Spleen (tissue), 11 donors: Measurements from ENCODE around the gene SLC10A2. TPM values are rescaled to one million over a fixed set of nuclear protein-coding genes. Genes with fewer than 3 reads are reported as not detected.
"Not testable (repeated sequence)": the region's sequence is repeated elsewhere in the genome, so short reads cannot be mapped to it uniquely, and the experiment has no call there.

Experiments used
- DNase-seq: peaks from one replicate; pipeline ENCODE4 v3.0.0-alpha.2; 2020
- H3K27ac ChIP-seq, 8 donors: fragments of 200-600 bp; sonication (generic) in 7 of 8; 1 replicate in 4 of 8; 2 replicates in 4 of 8; pipeline versions ENCODE4 v1.5.0 to v1.8.0; 2016 to 2021; ENCODE audit warnings: inconsistent platforms in 4 of 8, mild to moderate bottlenecking in 4 of 8, moderate library complexity in 1 of 8
- H3K27me3 ChIP-seq, 7 donors: fragments of 200-600 bp; sonication (generic) in 6 of 7; replicated peaks in 1 of 7; 1 replicate in 4 of 7; 2 replicates in 3 of 7; pipeline versions ENCODE4 v1.5.0 to v1.8.0; 2016 to 2021; ENCODE audit warnings: inconsistent platforms in 3 of 7, mild to moderate bottlenecking in 1 of 7
- H3K36me3 ChIP-seq, 6 donors: fragments of 200-600 bp; sonication (generic) in 5 of 6; 1 replicate in 4 of 6; 2 replicates in 2 of 6; pipeline versions ENCODE4 v1.5.0 to v1.8.0; 2016 to 2021; ENCODE audit warnings: inconsistent platforms in 2 of 6
- H3K4me1 ChIP-seq, 6 donors: fragments of 200-600 bp; sonication (generic) in 5 of 6; 1 replicate in 3 of 6; 2 replicates in 3 of 6; pipeline versions ENCODE4 v1.5.0 to v1.8.0; 2016 to 2021; ENCODE audit warnings: inconsistent platforms in 3 of 6
- H3K4me3 ChIP-seq, 8 donors: fragments of 200-600 bp; sonication (generic) in 7 of 8; 1 replicate in 4 of 8; 2 replicates in 4 of 8; pipeline versions ENCODE4 v1.5.0 to v1.8.0; 2016 to 2021; ENCODE audit warnings: inconsistent platforms in 4 of 8, mild to moderate bottlenecking in 4 of 8, moderate library complexity in 2 of 8
- H3K9me3 ChIP-seq, 8 donors: fragments of 200-600 bp; sonication (generic) in 7 of 8; 1 replicate in 4 of 8; 2 replicates in 4 of 8; pipeline versions ENCODE4 v1.5.0 to v1.8.0; 2016 to 2021; ENCODE audit warnings: inconsistent platforms in 4 of 8
- POLR2A ChIP-seq, 3 donors: fragments of 450-650 bp; IDR thresholded peaks; one replicate each; pipeline ENCODE4 v1.5.1; 2017; ENCODE audit warnings: antibody characterized with exemption in 3 of 3, mild to moderate bottlenecking in 1 of 3
- POLR2AphosphoS5 ChIP-seq, 3 donors: sonication (generic); formaldehyde crosslinking; IDR thresholded peaks; one replicate each; pipeline ENCODE4 v1.5.1; 2017; ENCODE audit warnings: antibody characterized with exemption in 3 of 3
- WGBS, 5 donors: extraction: QIAGEN DNeasy Blood & Tissue Kit in 3 of 5; methylation state at CpG; one replicate each; pipeline versions ENCODE4 v1.1.5 to v1.1.7; 2013 to 2018; 5-methylcytosine and 5-hydroxymethylcytosine counted together
- intact Hi-C: fragments of 100-400 bp; cut with DNase I; formaldehyde crosslinking; loops from one replicate; pipeline ENCODE4 v1.15.0; 2023; ENCODE audit warnings: low total_unique reads
- polyA plus RNA-seq, 3 donors: library from polyadenylated mRNA; stranded (reverse); fragments of 200-250 nt; gene quantifications; one replicate each; pipeline ENCODE4 v1.2.1, GENCODE V29; 2013
- total RNA-seq, 7 donors: library from RNA; depleted of rRNA in 3 of 7; stranded (reverse); fragments of >200 nt in 3 of 7; fragmentation: NEBNext Ultra II Directional in 4 of 7; extraction: Animal tissue kit (Norgen Biotek cat#: 25700) in 4 of 7; gene quantifications; one replicate each; pipeline versions ENCODE4 v1.1.0 to v1.2.1, GENCODE V29; 2016 to 2021
- TF ChIP-seq, protein P1 (sequence below), 11 experiments: fragments of 200-600 bp in 7 of 11; fragments of 450-650 bp in 4 of 11; sonication (generic) in 4 of 11; IDR thresholded peaks in 8 of 11; conservative IDR thresholded peaks in 3 of 11; 1 replicate in 7 of 11; 2 replicates in 4 of 11; pipeline versions ENCODE4 v1.4.0 to v1.8.0; 2016 to 2021; ENCODE audit warnings: antibody characterized with exemption in 11 of 11, inconsistent platforms in 4 of 11, mild to moderate bottlenecking in 1 of 11
- donor health status: healthy with polysubstance abuse.
- donor health status: DM: no; HTN: no; CAD: no; lungs with moderate emphysema.
- donor health status: DM: no; HTN: no; CAD: no.
- donor health status: Bipolar disorder and iron deficiency.
- donor health status: healthy.
- donor health status: DM: no; HTN: no; CAD: no.
- donor health status: DM: yes; HTN: yes; CAD: no.

SLC10A2 gene
- total and polyA plus RNA-seq, 10 donors: not detected

DNA sequence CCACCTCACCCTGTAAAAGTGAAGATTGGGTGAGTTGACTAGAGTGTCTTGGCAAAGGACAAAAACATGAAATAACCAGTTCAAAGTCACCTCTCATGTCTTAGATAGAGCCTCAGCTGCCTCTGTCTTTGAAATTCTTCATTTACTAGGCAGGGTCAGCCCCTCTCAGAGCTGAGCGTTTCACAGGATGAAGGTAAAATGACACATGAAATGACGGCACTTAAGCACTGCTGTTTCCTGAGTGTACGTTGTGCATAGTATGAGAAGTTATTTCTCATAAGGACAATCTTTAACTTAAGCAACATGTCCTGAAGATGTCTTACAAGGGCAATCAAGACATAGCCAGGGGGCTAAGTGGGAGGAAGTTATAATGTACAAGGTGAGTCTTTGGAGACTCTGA lies 32.3 kb upstream of the SLC10A2 start:
- 41 to 58% (median 47%) methylated on average over 3 of the region's 3 CpGs for WGBS, 5 donors
- no peak overlapping the region for H3K27ac ChIP-seq
- TF ChIP-seq, protein P1, sequence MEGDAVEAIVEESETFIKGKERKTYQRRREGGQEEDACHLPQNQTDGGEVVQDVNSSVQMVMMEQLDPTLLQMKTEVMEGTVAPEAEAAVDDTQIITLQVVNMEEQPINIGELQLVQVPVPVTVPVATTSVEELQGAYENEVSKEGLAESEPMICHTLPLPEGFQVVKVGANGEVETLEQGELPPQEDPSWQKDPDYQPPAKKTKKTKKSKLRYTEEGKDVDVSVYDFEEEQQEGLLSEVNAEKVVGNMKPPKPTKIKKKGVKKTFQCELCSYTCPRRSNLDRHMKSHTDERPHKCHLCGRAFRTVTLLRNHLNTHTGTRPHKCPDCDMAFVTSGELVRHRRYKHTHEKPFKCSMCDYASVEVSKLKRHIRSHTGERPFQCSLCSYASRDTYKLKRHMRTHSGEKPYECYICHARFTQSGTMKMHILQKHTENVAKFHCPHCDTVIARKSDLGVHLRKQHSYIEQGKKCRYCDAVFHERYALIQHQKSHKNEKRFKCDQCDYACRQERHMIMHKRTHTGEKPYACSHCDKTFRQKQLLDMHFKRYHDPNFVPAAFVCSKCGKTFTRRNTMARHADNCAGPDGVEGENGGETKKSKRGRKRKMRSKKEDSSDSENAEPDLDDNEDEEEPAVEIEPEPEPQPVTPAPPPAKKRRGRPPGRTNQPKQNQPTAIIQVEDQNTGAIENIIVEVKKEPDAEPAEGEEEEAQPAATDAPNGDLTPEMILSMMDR (IDR thresholded peaks at IDR 0.05 in 8 of 11, conservative IDR thresholded peaks at IDR 0.05 in 3 of 11): no peak
- TF ChIP-seq POLR2AphosphoS5 (IDR thresholded peaks at IDR 0.05): no peak
- TF ChIP-seq POLR2A (IDR thresholded peaks at IDR 0.05): no peak
- intact Hi-C loops: no loop called here
- no peak overlapping the region for H3K4me3 ChIP-seq
- no peaks in the 10 kb centered on the region for H3K4me1 ChIP-seq
- H3K36me3 ChIP-seq: no peaks in the 10 kb centered on the region
- DNase-seq: no peak
- H3K9me3 ChIP-seq: peaks cover 0 to 12% (median 9%) of the 10 kb centered on the region in 8 donors
- no peaks in the 10 kb centered on the region for H3K27me3 ChIP-seq

DNA sequence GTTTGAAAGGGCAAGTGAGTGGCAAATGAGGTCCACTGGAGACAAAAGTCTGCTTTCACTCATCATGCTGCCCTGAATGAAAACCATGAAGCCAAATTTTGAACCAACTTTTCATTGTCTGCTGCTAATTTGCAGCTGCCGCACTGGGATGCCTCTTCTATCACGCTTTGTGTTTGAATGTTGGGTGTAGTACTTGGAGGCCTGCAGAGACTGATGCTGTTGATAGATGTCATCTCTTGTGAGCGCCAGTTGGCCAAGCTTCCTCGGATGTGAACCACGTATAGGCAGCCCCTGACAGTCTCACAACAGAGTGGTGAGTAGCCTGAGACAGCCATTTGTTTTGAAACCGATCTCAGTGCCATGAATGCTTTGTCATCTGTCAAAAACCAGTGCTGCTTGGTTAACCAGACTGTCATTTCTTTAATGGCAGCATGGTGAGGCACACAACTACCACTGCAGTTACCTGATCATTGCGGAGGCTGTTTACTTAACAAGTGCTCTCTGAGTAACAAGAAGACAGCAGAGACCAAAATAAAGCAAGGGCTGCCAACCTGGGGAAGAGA lies 31.2 kb upstream of the SLC10A2 start:
- no peak overlapping the region for H3K4me3 ChIP-seq
- intact Hi-C loops: no loop called here
- H3K27ac ChIP-seq: no peak overlapping the region
- TF ChIP-seq POLR2A (IDR thresholded peaks at IDR 0.05): no peak
- TF ChIP-seq, protein P1 (IDR thresholded peaks at IDR 0.05 in 8 of 11, conservative IDR thresholded peaks at IDR 0.05 in 3 of 11): no peak
- no peak for TF ChIP-seq POLR2AphosphoS5 (IDR thresholded peaks at IDR 0.05)
- H3K27me3 ChIP-seq: no peaks in the 10 kb centered on the region
- no peaks in the 10 kb centered on the region for H3K4me1 ChIP-seq
- H3K36me3 ChIP-seq: no peaks in the 10 kb centered on the region
- H3K9me3 ChIP-seq: peaks cover 0 to 23% (median 19%) of the 10 kb centered on the region in 8 donors
- 87 to 95% (median 89%) methylated on average over 7 of the region's 7 CpGs for WGBS, 5 donors
- DNase-seq: no peak

DNA sequence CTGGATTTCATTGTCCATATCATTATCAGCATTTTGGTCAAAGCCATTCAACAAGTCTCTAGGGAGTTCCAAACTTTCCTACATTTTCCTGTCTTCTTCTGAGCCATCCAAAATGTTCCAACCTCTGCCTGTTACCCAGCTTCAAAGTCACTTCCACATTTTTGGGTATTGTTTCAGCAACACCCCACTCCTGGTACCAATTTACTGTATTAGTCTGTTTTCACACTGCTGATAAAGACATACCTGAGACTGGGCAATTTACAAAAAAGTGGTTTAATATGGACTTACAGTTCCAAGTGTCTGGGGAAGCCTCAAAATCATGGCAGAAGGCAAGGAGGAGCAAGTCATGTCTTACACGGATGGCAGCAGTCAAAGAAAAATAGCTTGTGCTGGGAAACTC lies 27.4 kb upstream of the SLC10A2 start:
- H3K27me3 ChIP-seq, H3K4me3 ChIP-seq, H3K4me1 ChIP-seq, DNase-seq, intact Hi-C loops, H3K27ac ChIP-seq, H3K36me3 ChIP-seq: not testable (repeated sequence)
- H3K9me3 ChIP-seq: peaks cover 0 to 47% (median 36%) of the 10 kb centered on the region in 8 donors
- WGBS, 5 donors: 86 to 100% (median 87%) methylated on average over 1 of the region's 1 CpG

DNA sequence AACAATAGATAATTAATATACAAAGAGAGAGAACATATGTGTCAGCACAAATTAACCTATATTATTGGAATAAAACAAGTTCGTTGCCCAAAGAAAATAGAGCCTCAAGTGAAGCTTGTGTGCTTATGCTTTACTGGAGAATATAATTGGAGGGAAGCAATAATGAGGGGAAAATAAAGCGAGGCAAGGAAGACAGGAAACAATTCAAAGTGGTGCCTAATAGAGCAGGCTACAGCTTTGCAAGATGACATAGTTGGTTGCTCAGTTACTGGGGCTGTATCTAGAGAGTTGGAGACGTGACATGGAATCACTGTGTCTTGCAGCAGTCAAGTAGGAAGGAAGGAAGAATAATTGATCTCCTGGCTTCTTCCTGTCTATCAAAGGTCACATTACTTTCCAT lies 21.1 kb upstream of the SLC10A2 start:
- TF ChIP-seq POLR2A (IDR thresholded peaks at IDR 0.05): no peak
- 60 to 73% (median 66%) methylated on average over 3 of the region's 3 CpGs for WGBS, 5 donors
- H3K4me1 ChIP-seq: no peaks in the 10 kb centered on the region

DNA sequence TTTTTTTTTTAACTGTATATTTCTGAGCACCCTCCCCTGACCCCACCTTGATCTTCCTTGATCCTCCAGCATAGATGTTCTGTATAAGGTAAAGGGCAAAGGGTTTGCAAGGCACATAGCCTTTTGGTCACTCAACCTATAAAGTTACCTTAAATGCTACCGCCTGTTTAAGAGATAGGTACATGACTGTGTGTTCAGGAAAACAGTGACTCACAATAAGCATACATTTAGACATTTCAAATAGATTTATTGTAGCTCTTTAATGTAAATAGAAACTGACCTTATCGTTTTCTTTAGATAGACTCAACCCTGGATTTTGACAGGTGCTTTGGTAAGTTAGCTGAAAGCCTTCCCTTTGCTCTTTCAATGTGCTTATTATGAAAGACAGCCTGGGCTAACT lies 15.2 kb upstream of the SLC10A2 start:
- WGBS, 5 donors: 52 to 73% (median 63%) methylated on average over 2 of the region's 2 CpGs
- no peak for TF ChIP-seq POLR2AphosphoS5 (IDR thresholded peaks at IDR 0.05)
- TF ChIP-seq, protein P1 (IDR thresholded peaks at IDR 0.05 in 8 of 11, conservative IDR thresholded peaks at IDR 0.05 in 3 of 11): no peak
- TF ChIP-seq POLR2A (IDR thresholded peaks at IDR 0.05): no peak
- Histone ChIP-seq H3K4me1 (no peaks in the 10 kb centered on the region), H3K9me3 (no peaks in the 10 kb centered on the region), H3K36me3 (no peaks in the 10 kb centered on the region), H3K27me3 (no peaks in the 10 kb centered on the region), H3K27ac (no peak overlapping the region), H3K4me3 (no peak overlapping the region)
- intact Hi-C loops: no loop called here
- DNase-seq: no peak

More for the DNA sequence above, 21.1 kb upstream of the SLC10A2 start:
- no peak for DNase-seq
- intact Hi-C loops: no loop called here
- H3K4me3 ChIP-seq: no peak overlapping the region
- no peaks in the 10 kb centered on the region for H3K36me3 ChIP-seq
- no peak overlapping the region for H3K27ac ChIP-seq
- no peaks in the 10 kb centered on the region for H3K27me3 ChIP-seq
- H3K9me3 ChIP-seq: peaks cover 0 to 23% (median 14%) of the 10 kb centered on the region in 8 donors
